ENCODE results near the gene PTCHD4. TPM values are rescaled to one million over a fixed set of nuclear protein-coding genes. Genes with fewer than 3 reads are reported as not detected.

PTCHD4 gene
- total RNA-seq, 1 experiment from 2014 or later: 0.96 TPM

GRCh38 chr6:48092550-48093217 is 18.3 kb downstream of the PTCHD4 start:
- DNase-seq: no peak
- Histone ChIP-seq H3K56ac (ENCODE audit: insufficient read length, low read depth, low read length) (no peak overlapping the region), H4K5ac (ENCODE audit: insufficient read length, low read depth, low read length) (no peak overlapping the region), H2BK12ac (ENCODE audit: insufficient read length, low read depth, low read length) (no peak overlapping the region), H2AK5ac (ENCODE audit: insufficient read length, low read length) (no peak overlapping the region), H3K18ac (ENCODE audit: insufficient read length, low read depth, low read length) (no peak overlapping the region), H3T11ph (ENCODE audit: low read length) (no peak overlapping the region), H2AFZ (ENCODE audit: low read length) (no peak overlapping the region), H3K27ac (ENCODE audit: insufficient read length, low read depth, low read length) (no peak overlapping the region), H4K20me1 (ENCODE audit: control insufficient read depth, insufficient read depth, insufficient read length) (no peaks in the 10 kb centered on the region), H2BK20ac (ENCODE audit: low read depth, low read length, poor library complexity, severe bottlenecking) (no peak overlapping the region), H3K79me1 (ENCODE audit: insufficient read depth, low read depth, low read length, poor library complexity, severe bottlenecking) (peaks cover 4% of the 10 kb centered on the region), H3K23me2 (ENCODE audit: insufficient read length, low read depth, low read length, poor library complexity, severe bottlenecking) (no peaks in the 10 kb centered on the region), H3K4ac (ENCODE audit: low read depth, low read length) (no peak overlapping the region), H3K27me3 (ENCODE audit: insufficient read depth, low read length) (no peaks in the 10 kb centered on the region), H3K14ac (ENCODE audit: insufficient read depth, low read length) (no peak overlapping the region), H3K9me3 (ENCODE audit: control insufficient read depth, low read depth, low read length) (no peaks in the 10 kb centered on the region), H3K9ac (ENCODE audit: extremely low read depth, insufficient read length, low read length) (no peak overlapping the region), H2BK15ac (ENCODE audit: low read depth, low read length) (no peak overlapping the region), H2BK5ac (ENCODE audit: insufficient read length, low read length) (no peak overlapping the region), H3K4me1 (ENCODE audit: insufficient read depth, low read length) (no peaks in the 10 kb centered on the region), H4K91ac (ENCODE audit: insufficient read length, low read depth, low read length) (no peak overlapping the region), H2BK120ac (ENCODE audit: low read depth, low read length, poor library complexity, severe bottlenecking) (no peak overlapping the region), H4K8ac (replicated peaks; ENCODE audit: insufficient read length, low read depth, low read length) (no peak overlapping the region), H3K79me2 (ENCODE audit: insufficient read depth, low read length) (no peaks in the 10 kb centered on the region; the same call in 1 of the 2 replicates), H3K23ac (ENCODE audit: insufficient read length, low read depth, low read length) (no peak overlapping the region), H3K4me2 (ENCODE audit: insufficient read depth, insufficient read length, low read length) (no peak overlapping the region)
- Mint-ChIP-seq H3K36me3 (ENCODE audit: insufficient read depth in 1 of 3, low read depth in 3 of 3) (peaks cover 0 to 5% (median 0%) of the 10 kb centered on the region in 3 experiments; a peak in 2 of 7 replicates), H3K27me3 (ENCODE audit: low read depth) (no peaks in the 10 kb centered on the region), H3K4me3 (no peak overlapping the region), H3K4me1 (no peaks in the 10 kb centered on the region), H3K9me3 (no peaks in the 10 kb centered on the region), H3K27ac (no peak overlapping the region)
- no CpG with 5 or more reads among the region's 3 CpGs for WGBS (ENCODE audit: extremely low coverage, insufficient read length, low lambda C conversion rate)
- no peak for TF ChIP-seq CTCF (conservative IDR thresholded peaks at IDR 0.05)
